Astrocyte of the spinal cord (primary cell): Measurements from ENCODE around the gene FBH1.
"Not testable (repeated sequence)": the region's sequence is repeated elsewhere in the genome, so short reads cannot be mapped to it uniquely, and the experiment has no call there.

Experiments
- DNase-seq: peaks from one replicate; pipeline ENCODE4 v3.0.0; 2011; ENCODE audit warnings: low read depth, low spot score
- H3K4me3 ChIP-seq: 2 replicates; pipeline ENCODE4 v1.5.1; 2011; ENCODE audit warnings: low read depth, mild to moderate bottlenecking, low read length, moderate library complexity
- CTCF ChIP-seq: IDR thresholded peaks from 2 replicates; pipeline ENCODE4 v1.5.1; 2012; ENCODE audit warnings: low read depth, mild to moderate bottlenecking, low read length, inconsistent platforms
- in situ Hi-C: cut with HindIII; loops from 2 replicates; pipeline ENCODE4 v1.10.0; 2017; ENCODE audit warnings: low sequenced_read_pairs

FBH1 gene

GRCh38 chr10:5959581-5960069 is 69.6 kb downstream of the FBH1 start:
- no peak overlapping the region for H3K4me3 ChIP-seq
- TF ChIP-seq CTCF: no peak
- no peak for DNase-seq
- in situ Hi-C loops: no loop called here

- in situ Hi-C loops: no loop called here
These were observed 70.3 kb downstream of the FBH1 start for GRCh38 chr10:5960070-5960972.

GRCh38 chr10:5960973-5961275 is 70.9 kb downstream of the FBH1 start:
- in situ Hi-C loops, DNase-seq: not testable (repeated sequence)

More at GRCh38 chr10:5960070-5960972, 70.3 kb downstream of the FBH1 start:
- TF ChIP-seq CTCF: no peak
- H3K4me3 ChIP-seq: no peak overlapping the region
- peak; percentile 15 for DNase-seq

DNA sequence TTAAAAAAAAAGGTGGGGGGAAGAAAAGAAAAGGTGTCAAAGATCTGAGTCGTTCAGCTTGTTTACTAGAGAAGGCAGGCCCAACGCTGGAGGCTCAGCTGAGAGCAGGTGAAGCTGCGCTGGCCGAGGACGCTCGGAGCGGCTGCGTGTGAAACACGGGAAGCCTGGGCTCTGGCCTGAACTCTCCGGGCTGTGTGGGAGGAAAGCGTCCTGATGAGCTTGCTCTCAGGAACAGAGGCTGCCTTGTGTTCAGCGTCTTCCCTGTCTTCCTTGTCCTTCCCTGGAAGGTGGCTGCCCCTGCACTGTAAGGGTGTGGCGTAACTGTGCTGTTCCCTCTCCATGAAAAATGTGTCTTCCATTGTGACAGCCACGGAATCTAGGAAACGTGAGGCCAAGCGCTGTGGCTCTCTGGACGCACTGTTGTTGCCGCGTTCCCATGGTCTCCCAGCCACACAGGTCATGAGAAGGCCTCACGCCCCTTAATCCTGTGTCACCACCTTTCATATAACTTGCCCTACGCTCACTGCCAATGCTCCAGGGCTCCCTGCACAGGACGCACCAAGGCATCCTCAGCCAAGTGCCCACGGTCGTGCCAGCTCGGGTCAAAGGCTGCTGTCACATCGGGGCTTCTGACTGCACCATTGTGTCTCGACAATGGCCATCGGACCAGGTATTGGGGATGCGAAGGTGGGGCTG is 71.5 kb downstream of the FBH1 start:
- DNase-seq: no peak
- TF ChIP-seq CTCF: no peak
- in situ Hi-C loops: no loop called here
- no peak overlapping the region for H3K4me3 ChIP-seq

More at GRCh38 chr10:5960973-5961275, 70.9 kb downstream of the FBH1 start:
- H3K4me3 ChIP-seq: not testable (repeated sequence)

DNA sequence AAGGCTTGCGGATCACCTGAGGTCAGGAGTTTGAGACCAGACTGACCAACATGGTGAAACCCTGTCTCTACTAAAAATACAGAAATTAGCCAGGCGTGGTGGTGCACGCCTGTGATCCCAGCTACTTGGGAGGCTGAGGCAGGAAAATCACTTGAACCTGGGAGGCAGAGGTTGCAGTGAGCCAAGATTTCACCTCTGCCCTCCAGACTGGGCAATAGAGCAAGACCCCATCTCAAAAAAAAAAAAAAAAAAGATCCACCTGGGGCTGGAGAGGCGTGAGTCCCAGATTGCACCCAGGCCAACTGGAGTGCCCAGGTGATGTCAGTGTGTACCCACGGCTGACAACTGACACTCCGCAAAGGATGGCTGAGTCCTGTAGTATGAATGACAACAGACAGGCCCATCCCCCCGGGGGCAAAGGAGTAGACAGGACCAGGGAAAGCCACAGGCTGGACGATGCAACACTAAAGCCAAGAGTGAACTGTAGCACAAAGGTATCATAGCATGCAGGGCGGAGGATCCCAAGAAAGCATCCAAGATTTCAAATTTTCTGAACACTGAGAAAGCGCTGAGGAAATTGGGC is 72.4 kb downstream of the FBH1 start:
- in situ Hi-C loops: not testable (repeated sequence)

DNA sequence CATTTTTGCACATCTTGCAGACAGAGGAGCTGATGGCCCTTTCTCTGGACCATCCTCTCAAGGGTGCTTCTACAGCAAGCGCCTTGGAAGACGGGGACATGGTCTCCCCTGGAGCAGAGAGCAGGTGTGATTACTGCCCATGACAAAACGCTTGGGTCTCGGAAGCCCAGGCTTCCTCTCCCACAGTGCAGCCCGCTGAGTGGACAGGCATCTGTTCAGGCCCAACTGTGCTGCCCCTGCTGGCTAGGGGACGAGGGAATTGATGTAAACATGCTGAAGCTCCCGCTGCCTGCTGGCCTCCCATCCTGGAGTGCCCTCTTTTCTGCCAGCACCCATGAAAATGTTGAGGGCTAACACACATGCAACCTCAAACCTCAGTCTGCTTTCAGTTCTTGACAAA is 73.0 kb downstream of the FBH1 start:
- TF ChIP-seq CTCF: peak; percentile 4
- in situ Hi-C loops: no loop called here
- DNase-seq: no peak
- H3K4me3 ChIP-seq: no peak overlapping the region

More for the DNA sequence above, 72.4 kb downstream of the FBH1 start:
- not testable (repeated sequence) for DNase-seq, H3K4me3 ChIP-seq

DNA sequence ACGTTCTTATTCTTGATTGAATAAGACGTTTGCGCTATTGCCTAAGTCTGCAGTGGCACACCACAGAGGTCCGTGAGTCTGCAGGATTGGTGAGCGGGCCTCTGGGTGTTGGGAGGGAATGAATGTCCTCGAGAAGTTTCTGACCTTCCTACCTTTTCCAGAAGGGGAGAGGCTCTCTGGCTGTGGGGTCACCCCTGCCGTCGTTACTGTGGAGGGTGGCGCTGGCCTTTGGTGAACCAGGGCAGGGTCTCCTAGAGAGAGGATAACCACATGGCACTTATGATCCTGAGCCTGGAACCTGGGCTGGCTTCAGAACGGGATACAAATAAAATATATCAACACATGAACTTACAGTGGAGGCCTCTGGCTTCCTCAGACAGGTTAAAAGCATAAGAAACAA is 73.5 kb downstream of the FBH1 start:
- H3K4me3 ChIP-seq: no peak overlapping the region
- DNase-seq: no peak
- in situ Hi-C loops: no loop called here
- no peak for TF ChIP-seq CTCF
